Peyer's patch (tissue), 4 donors: Measurements from ENCODE around the gene NUDT13.
"Not testable (repeated sequence)": the region's sequence is repeated elsewhere in the genome, so short reads cannot be mapped to it uniquely, and the experiment has no call there.

Experiments used
- POLR2A ChIP-seq, 2 donors: fragments of 450-650 bp; IDR thresholded peaks; one replicate each; pipeline ENCODE4 v1.5.1; 2017; ENCODE audit warnings: antibody characterized with exemption in 2 of 2, mild to moderate bottlenecking in 2 of 2, moderate library complexity in 2 of 2
- TF ChIP-seq, protein P1 (sequence below), 6 experiments: fragments of 450-650 bp in 4 of 6; fragments of 200-600 bp in 2 of 6; sonication (generic) in 1 of 6; IDR thresholded peaks; one replicate each; pipeline ENCODE4 v1.5.1; 2017 to 2019; ENCODE audit warnings: antibody characterized with exemption in 6 of 6, mild to moderate bottlenecking in 3 of 6, moderate library complexity in 1 of 6

DNA sequence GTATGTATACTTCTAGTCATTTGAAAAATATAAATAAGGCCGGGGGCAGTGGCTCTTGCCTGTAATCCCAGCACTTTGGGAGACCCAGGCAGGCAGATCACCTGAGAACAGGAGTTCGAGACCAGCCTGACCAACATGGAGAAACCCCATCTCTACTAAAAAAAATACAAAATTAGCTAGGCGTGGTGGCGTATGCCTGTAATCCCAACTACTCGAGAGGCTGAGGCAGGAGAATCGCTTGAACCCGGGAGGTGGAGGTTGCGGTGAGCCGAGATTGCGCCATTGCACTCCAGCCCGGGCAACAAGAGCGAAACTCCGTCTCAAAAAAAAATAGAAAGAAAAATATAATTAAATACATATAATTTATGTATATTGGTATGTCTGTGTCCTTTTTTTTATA is 1.8 kb downstream of the NUDT13 start:
- TF ChIP-seq, protein P1, sequence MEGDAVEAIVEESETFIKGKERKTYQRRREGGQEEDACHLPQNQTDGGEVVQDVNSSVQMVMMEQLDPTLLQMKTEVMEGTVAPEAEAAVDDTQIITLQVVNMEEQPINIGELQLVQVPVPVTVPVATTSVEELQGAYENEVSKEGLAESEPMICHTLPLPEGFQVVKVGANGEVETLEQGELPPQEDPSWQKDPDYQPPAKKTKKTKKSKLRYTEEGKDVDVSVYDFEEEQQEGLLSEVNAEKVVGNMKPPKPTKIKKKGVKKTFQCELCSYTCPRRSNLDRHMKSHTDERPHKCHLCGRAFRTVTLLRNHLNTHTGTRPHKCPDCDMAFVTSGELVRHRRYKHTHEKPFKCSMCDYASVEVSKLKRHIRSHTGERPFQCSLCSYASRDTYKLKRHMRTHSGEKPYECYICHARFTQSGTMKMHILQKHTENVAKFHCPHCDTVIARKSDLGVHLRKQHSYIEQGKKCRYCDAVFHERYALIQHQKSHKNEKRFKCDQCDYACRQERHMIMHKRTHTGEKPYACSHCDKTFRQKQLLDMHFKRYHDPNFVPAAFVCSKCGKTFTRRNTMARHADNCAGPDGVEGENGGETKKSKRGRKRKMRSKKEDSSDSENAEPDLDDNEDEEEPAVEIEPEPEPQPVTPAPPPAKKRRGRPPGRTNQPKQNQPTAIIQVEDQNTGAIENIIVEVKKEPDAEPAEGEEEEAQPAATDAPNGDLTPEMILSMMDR (IDR thresholded peaks at IDR 0.05): not testable (repeated sequence)
- not testable (repeated sequence) for TF ChIP-seq POLR2A (IDR thresholded peaks at IDR 0.05)
